H1 (cell line): ENCODE results near the gene ANGPTL2.

ENCODE experiments used
- CHD2 ChIP-seq: IDR thresholded peaks from 2 replicates; pipeline ENCODE4 v1.6.1; 2012; ENCODE audit warnings: low read length, improper control_type of control experiment
- NRF1 ChIP-seq: IDR thresholded peaks from 2 replicates; pipeline ENCODE4 v1.6.1; 2011; ENCODE audit warnings: mild to moderate bottlenecking, low read depth, low read length, improper control_type of control experiment
- POLR2A ChIP-seq, 2 experiments: IDR thresholded peaks; 1 replicate in 1 of 2; 2 replicates in 1 of 2; pipeline ENCODE4 v1.6.1; 2011; ENCODE audit warnings: low read depth in 2 of 2, low read length in 2 of 2, mild to moderate bottlenecking in 2 of 2; ENCODE audit errors: control extremely low read depth in 1 of 2

DNA sequence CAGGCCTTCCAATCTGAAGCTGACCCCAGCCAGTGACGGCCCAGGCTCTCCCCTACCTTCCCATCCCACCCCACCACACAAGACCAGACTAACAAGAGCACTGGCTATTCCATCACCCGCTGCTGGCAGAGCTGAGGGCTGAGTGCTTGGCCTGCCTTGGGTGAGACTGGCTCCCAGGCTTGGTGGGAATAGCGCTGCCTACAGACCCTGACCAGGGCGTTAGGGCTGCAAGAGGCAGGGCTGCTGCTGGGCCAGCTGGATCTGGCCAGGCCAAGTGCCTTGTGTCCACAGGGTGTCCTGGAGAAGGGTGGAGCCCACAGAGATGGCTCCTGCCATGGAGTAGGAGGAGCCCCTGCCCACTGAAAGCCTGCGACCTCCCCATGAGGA, 31.6 kb upstream of the ANGPTL2 start:
- TF ChIP-seq CHD2 (no peak), NRF1 (no peak), POLR2A (IDR thresholded peaks at IDR 0.05; ENCODE audit: control extremely low read depth in 1 of 2, low read depth in 2 of 2, low read length in 2 of 2) (no peak)
